CD14-positive monocyte (primary cell): ENCODE measurements around the gene TGFBR1. TPM values are rescaled to one million over a fixed set of nuclear protein-coding genes. Genes with fewer than 3 reads are reported as not detected.

Experiments used
- DNase-seq, 3 donors: peaks; one replicate each; pipeline ENCODE4 v3.0.0-alpha.2; 2011 to 2022
- H2AFZ ChIP-seq: 2 replicates; pipeline ENCODE4 v1.6.0; 2012; ENCODE audit warnings: mild to moderate bottlenecking, low read depth, low read length, inconsistent platforms; ENCODE audit not compliant: insufficient read depth, poor library complexity, severe bottlenecking
- H3K27ac ChIP-seq, 2 donors: 1 replicate in 1 of 2; 2 replicates in 1 of 2; pipeline ENCODE4 v1.5.1; 2012 to 2013; ENCODE audit warnings: low read length in 2 of 2, control low read depth in 1 of 2, inconsistent platforms in 1 of 2, low read depth in 1 of 2, mild to moderate bottlenecking in 1 of 2
- H3K27me3 ChIP-seq, 2 donors: one replicate each; pipeline versions ENCODE4 v1.6.0 to v1.6.1; 2011 to 2013; ENCODE audit warnings: low read length in 2 of 2; ENCODE audit not compliant: control insufficient read depth in 2 of 2, insufficient read depth in 2 of 2
- H3K36me3 ChIP-seq, 2 donors: replicated peaks in 1 of 2; 1 replicate in 1 of 2; 2 replicates in 1 of 2; pipeline versions ENCODE4 v1.5.1 to v1.6.1; 2012 to 2013; ENCODE audit warnings: low read length in 2 of 2, control low read depth in 1 of 2, inconsistent platforms in 1 of 2, mild to moderate bottlenecking in 1 of 2; ENCODE audit not compliant: insufficient read depth in 2 of 2, control insufficient read depth in 1 of 2
- H3K4me1 ChIP-seq, 2 donors: 1 replicate in 1 of 2; 2 replicates in 1 of 2; pipeline versions ENCODE4 v1.5.1 to v1.6.1; 2012 to 2013; ENCODE audit warnings: low read length in 2 of 2, control low read depth in 1 of 2, inconsistent platforms in 1 of 2, mild to moderate bottlenecking in 1 of 2, moderate library complexity in 1 of 2; ENCODE audit not compliant: insufficient read depth in 2 of 2, control insufficient read depth in 1 of 2
- H3K4me2 ChIP-seq: replicated peaks from 2 replicates; pipeline ENCODE3; 2012; ENCODE audit warnings: low read length, moderate library complexity, mild to moderate bottlenecking; ENCODE audit not compliant: poor library complexity, severe bottlenecking; ENCODE audit errors: extremely low read depth
- H3K4me3 ChIP-seq, 3 experiments: fragments of 200-600 bp in 1 of 3; sonication (generic) in 1 of 3; replicated peaks in 1 of 3; 1 replicate in 2 of 3; 2 replicates in 1 of 3; pipeline ENCODE4 v1.5.1; 2011 to 2013; ENCODE audit warnings: low read length in 3 of 3, mild to moderate bottlenecking in 3 of 3, control low read depth in 2 of 3, low read depth in 2 of 3, inconsistent platforms in 1 of 3, moderate library complexity in 1 of 3
- H3K79me2 ChIP-seq: 2 replicates; pipeline ENCODE4 v1.6.0; 2012; ENCODE audit warnings: mild to moderate bottlenecking, control low read depth, inconsistent platforms, low read length, moderate library complexity; ENCODE audit not compliant: insufficient read depth
- H3K9ac ChIP-seq: 2 replicates; pipeline ENCODE4 v1.6.0; 2017; ENCODE audit warnings: low read length, mild to moderate bottlenecking; ENCODE audit not compliant: insufficient read depth, poor library complexity, severe bottlenecking
- H3K9me3 ChIP-seq, 2 donors: replicated peaks in 1 of 2; 1 replicate in 1 of 2; 2 replicates in 1 of 2; pipeline versions ENCODE4 v1.5.1 to v1.6.1; 2012 to 2013; ENCODE audit warnings: low read length in 2 of 2, control low read depth in 1 of 2; ENCODE audit not compliant: control insufficient read depth in 1 of 2, insufficient read depth in 1 of 2
- H4K20me1 ChIP-seq: 2 replicates; pipeline ENCODE4 v1.6.0; 2012; ENCODE audit warnings: mild to moderate bottlenecking, low read length, control low read depth, moderate library complexity; ENCODE audit not compliant: insufficient read depth
- H3K27ac Mint-ChIP-seq, 7 donors: one replicate each; pipeline ENCODE4 v1.8.0; 2020; ENCODE audit warnings: mild to moderate bottlenecking in 7 of 7, mixed read lengths in 7 of 7, moderate library complexity in 6 of 7, inconsistent platforms in 2 of 7
- H3K27me3 Mint-ChIP-seq, 3 donors: one replicate each; pipeline ENCODE4 v1.8.0; 2021 to 2022; ENCODE audit warnings: low read depth in 3 of 3, mild to moderate bottlenecking in 3 of 3, mixed read lengths in 3 of 3, moderate library complexity in 3 of 3, inconsistent platforms in 1 of 3
- H3K36me3 Mint-ChIP-seq, 2 donors: one replicate each; pipeline ENCODE4 v1.8.0; 2020; ENCODE audit warnings: mixed read lengths in 2 of 2, inconsistent platforms in 1 of 2, mild to moderate bottlenecking in 1 of 2
- H3K4me1 Mint-ChIP-seq: one replicate; pipeline ENCODE4 v1.8.0; 2020; ENCODE audit warnings: mild to moderate bottlenecking, mixed read lengths
- H3K4me3 Mint-ChIP-seq, 2 donors: one replicate each; pipeline ENCODE4 v1.8.0; 2020; ENCODE audit warnings: mild to moderate bottlenecking in 2 of 2, mixed read lengths in 2 of 2, moderate library complexity in 1 of 2
- H3K9me3 Mint-ChIP-seq, 7 donors: one replicate each; pipeline ENCODE4 v1.8.0; 2020 to 2022; ENCODE audit warnings: mixed read lengths in 7 of 7, mild to moderate bottlenecking in 6 of 7, moderate library complexity in 6 of 7, inconsistent platforms in 2 of 7
- CTCF ChIP-seq: fragments of 200-600 bp; IDR thresholded peaks from one replicate; pipeline ENCODE4 v1.8.0; 2022; ENCODE audit warnings: antibody characterized with exemption, mild to moderate bottlenecking
- WGBS: methylation state at CpG from one replicate; pipeline ENCODE4 v1.1.5; 2013; ENCODE audit warnings: missing lambda C conversion rate; ENCODE audit not compliant: insufficient coverage; 5-methylcytosine and 5-hydroxymethylcytosine counted together
- intact Hi-C, 2 donors: fragments of 100-400 bp; cut with micrococcal nuclease; formaldehyde crosslinking; loops; one replicate each; pipeline versions ENCODE4 v1.15.0 to v1.15.1; 2023
- polyA plus RNA-seq, 3 donors: library from polyadenylated mRNA; depleted of rRNA in 1 of 3; unstranded in 2 of 3; stranded (reverse) in 1 of 3; fragments of 300-500 nt in 2 of 3; fragments of >200 nt in 1 of 3; fragmentation: Illumina TruSeq in 2 of 3; gene quantifications; 1 replicate in 2 of 3; 2 replicates in 1 of 3; pipeline ENCODE4 v1.2.3, GENCODE V29; 2012 to 2021

Gene TGFBR1
- polyA plus RNA-seq, 3 donors, result 10.7 to 26.8 (median 25.0) TPM

DNA sequence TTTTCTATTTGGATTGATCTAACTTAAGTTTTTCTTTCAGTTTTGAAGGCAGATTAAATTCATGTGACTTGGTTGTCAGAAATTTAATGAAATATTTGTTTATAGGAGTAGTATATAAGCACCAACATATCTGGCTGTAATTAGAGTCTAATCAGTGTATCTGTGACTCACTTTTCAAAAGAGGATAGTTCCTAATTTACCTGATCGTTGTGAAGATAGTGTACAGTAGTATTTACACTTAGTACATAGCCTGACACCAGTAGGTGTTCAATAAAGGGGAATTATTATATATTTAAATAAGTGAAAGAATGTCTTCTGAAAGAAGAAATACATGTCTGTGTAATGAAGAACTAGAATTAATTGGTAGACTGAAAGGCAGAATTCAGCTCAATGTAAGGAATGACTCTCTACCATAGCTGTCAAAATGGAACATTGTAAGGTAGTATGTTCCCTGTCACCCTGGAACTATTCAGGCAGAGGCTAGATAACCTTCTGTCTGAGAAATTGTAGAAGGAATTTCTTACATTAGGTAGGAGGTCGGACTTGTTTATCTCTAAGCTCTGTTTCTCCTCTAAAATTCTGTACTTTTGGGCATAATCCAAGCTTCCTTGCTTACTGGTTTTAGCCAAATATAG is 8.6 kb downstream of the TGFBR1 start:
- no peaks in the 10 kb centered on the region for H3K27me3 ChIP-seq
- no CpG with 5 or more reads among the region's 2 CpGs for WGBS
- H4K20me1 ChIP-seq, result peaks cover 5% of the 10 kb centered on the region
- TF ChIP-seq CTCF, result no peak
- H3K27me3 Mint-ChIP-seq, result no peaks in the 10 kb centered on the region
- intact Hi-C loops, result no loop called here
- peaks cover 43 to 55% of the 10 kb centered on the region in 2 donors for H3K4me1 ChIP-seq
- H3K36me3 Mint-ChIP-seq, result peaks cover 3 to 13% of the 10 kb centered on the region in 2 donors
- DNase-seq, result no peak
- H3K9me3 ChIP-seq, result no peaks in the 10 kb centered on the region
- no peaks in the 10 kb centered on the region for H3K36me3 ChIP-seq
- peak overlapping the region in 1 of 2 donors; percentile 24 for H3K27ac ChIP-seq
- H3K4me3 Mint-ChIP-seq, result no peak overlapping the region
- H3K4me2 ChIP-seq, result peak overlapping the region; percentile 19
- H2AFZ ChIP-seq, result no peak overlapping the region
- H3K9ac ChIP-seq, result no peak overlapping the region
- H3K79me2 ChIP-seq, result peaks cover 99% of the 10 kb centered on the region
- H3K4me1 Mint-ChIP-seq, result peaks cover 67% of the 10 kb centered on the region
- no peak overlapping the region for H3K4me3 ChIP-seq
- H3K9me3 Mint-ChIP-seq, result no peaks in the 10 kb centered on the region
- H3K27ac Mint-ChIP-seq, result peak overlapping the region in 2 of 7 donors; percentile 10 to 51

- no peak overlapping the region for H3K9ac ChIP-seq
- peaks cover 99% of the 10 kb centered on the region for H3K79me2 ChIP-seq
- Mint-ChIP-seq H3K4me3 (no peak overlapping the region), H3K9me3 (peaks cover 0 to 2% (median 0%) of the 10 kb centered on the region in 7 donors), H3K27me3 (no peaks in the 10 kb centered on the region), H3K4me1 (peaks cover 67% of the 10 kb centered on the region), H3K27ac (no peak overlapping the region), H3K36me3 (peaks cover 3 to 10% of the 10 kb centered on the region in 2 donors)
- H2AFZ ChIP-seq, result no peak overlapping the region
- intact Hi-C loops, result no loop called here
- H3K4me3 ChIP-seq, result no peak overlapping the region
- no peak overlapping the region for H3K27ac ChIP-seq
- WGBS, result no CpG with 5 or more reads among the region's 3 CpGs
- H3K9me3 ChIP-seq, result no peaks in the 10 kb centered on the region
- peaks cover 43 to 55% of the 10 kb centered on the region in 2 donors for H3K4me1 ChIP-seq
- no peak overlapping the region for H3K4me2 ChIP-seq
- no peak for DNase-seq
- H4K20me1 ChIP-seq, result peaks cover 5% of the 10 kb centered on the region
- H3K36me3 ChIP-seq, result no peaks in the 10 kb centered on the region
- H3K27me3 ChIP-seq, result no peaks in the 10 kb centered on the region
- TF ChIP-seq CTCF, result no peak
Measured at GRCh38 chr9:99114049-99114440, 9.1 kb downstream of the TGFBR1 start.
